ENCODE data around the gene GABARAP.

The GABARAP gene

GRCh38 chr17:7242717-7243452 is 636 bp upstream of the GABARAP start (continued):
- TF ChIP-seq ZFP41 (tag by site-specific recombination; IDR thresholded peaks at IDR 0.05; ENCODE audit: borderline replicate concordance): no peak
- TF ChIP-seq ZNF155 (tag by site-specific recombination; IDR thresholded peaks at IDR 0.05): no peak
- peak; percentile 95 for TF ChIP-seq SP2 (tag by site-specific recombination; IDR thresholded peaks at IDR 0.05)
- no peak for TF ChIP-seq SETDB1 (IDR thresholded peaks at IDR 0.05; ENCODE audit: insufficient read length, low read length)
- TF ChIP-seq ZNF121 (tag by site-specific recombination; IDR thresholded peaks at IDR 0.05): no peak; the same call in 1 of the 2 replicates
- TF ChIP-seq ZNF621 (tag by site-specific recombination; IDR thresholded peaks at IDR 0.05): no peak
- no peak for TF ChIP-seq MYNN (tag by site-specific recombination; IDR thresholded peaks at IDR 0.05; ENCODE audit: borderline replicate concordance)
- TF ChIP-seq RBAK (tag by site-specific recombination; IDR thresholded peaks at IDR 0.05): no peak
- peak; percentile 86 for TF ChIP-seq ZFP69B (tag by site-specific recombination; IDR thresholded peaks at IDR 0.05)
- TF ChIP-seq PRDM6 (tag by site-specific recombination; IDR thresholded peaks at IDR 0.05): no peak
- TF ChIP-seq, protein P1, sequence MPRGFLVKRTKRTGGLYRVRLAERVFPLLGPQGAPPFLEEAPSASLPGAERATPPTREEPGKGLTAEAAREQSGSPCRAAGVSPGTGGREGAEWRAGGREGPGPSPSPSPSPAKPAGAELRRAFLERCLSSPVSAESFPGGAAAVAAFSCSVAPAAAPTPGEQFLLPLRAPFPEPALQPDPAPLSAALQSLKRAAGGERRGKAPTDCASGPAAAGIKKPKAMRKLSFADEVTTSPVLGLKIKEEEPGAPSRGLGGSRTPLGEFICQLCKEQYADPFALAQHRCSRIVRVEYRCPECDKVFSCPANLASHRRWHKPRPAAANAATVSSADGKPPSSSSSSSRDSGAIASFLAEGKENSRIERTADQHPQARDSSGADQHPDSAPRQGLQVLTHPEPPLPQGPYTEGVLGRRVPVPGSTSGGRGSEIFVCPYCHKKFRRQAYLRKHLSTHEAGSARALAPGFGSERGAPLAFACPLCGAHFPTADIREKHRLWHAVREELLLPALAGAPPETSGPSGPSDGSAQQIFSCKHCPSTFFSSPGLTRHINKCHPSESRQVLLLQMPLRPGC (tag by site-specific recombination; IDR thresholded peaks at IDR 0.05): peak; percentile 97
- TF ChIP-seq ZNF560 (tag by site-specific recombination; IDR thresholded peaks at IDR 0.05; ENCODE audit: borderline replicate concordance): no peak
- TF ChIP-seq, protein P2, sequence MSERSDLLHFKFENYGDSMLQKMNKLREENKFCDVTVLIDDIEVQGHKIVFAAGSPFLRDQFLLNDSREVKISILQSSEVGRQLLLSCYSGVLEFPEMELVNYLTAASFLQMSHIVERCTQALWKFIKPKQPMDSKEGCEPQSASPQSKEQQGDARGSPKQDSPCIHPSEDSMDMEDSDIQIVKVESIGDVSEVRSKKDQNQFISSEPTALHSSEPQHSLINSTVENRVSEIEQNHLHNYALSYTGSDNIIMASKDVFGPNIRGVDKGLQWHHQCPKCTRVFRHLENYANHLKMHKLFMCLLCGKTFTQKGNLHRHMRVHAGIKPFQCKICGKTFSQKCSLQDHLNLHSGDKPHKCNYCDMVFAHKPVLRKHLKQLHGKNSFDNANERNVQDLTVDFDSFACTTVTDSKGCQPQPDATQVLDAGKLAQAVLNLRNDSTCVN (tag by site-specific recombination; optimal IDR thresholded peaks at IDR 0.05): peak; percentile 46
- peak; percentile 78 for TF ChIP-seq CTCF (tag by site-specific recombination; IDR thresholded peaks at IDR 0.05)
- no peak for TF ChIP-seq ZNF670 (tag by site-specific recombination; IDR thresholded peaks at IDR 0.05; ENCODE audit: low read depth)
- TF ChIP-seq TRIM28 (IDR thresholded peaks at IDR 0.05; ENCODE audit: borderline replicate concordance, low read length): no peak
- TF ChIP-seq BCL11A (tag by site-specific recombination; IDR thresholded peaks at IDR 0.05; ENCODE audit: low read depth): peak; percentile 83
- TF ChIP-seq ZFP37 (tag by site-specific recombination; IDR thresholded peaks at IDR 0.05): peak; percentile 85; the same call in 1 of the 2 replicates
- peak; percentile 70; the same call in 1 of the 2 replicates for TF ChIP-seq ZNF423 (tag by site-specific recombination; IDR thresholded peaks at IDR 0.05)
- no peak for TF ChIP-seq ZNF311 (tag by site-specific recombination; IDR thresholded peaks at IDR 0.05; ENCODE audit: borderline replicate concordance)
- TF ChIP-seq ZNF362 (tag by site-specific recombination; IDR thresholded peaks at IDR 0.05): no peak
- TF ChIP-seq KLF1 (tag by site-specific recombination; IDR thresholded peaks at IDR 0.05): peak; percentile 95
- TF ChIP-seq ZNF146 (tag by site-specific recombination; IDR thresholded peaks at IDR 0.05): peak; percentile 93
- no peak for TF ChIP-seq ZNF175 (tag by site-specific recombination; IDR thresholded peaks at IDR 0.05)
- TF ChIP-seq ZNF24 (tag by site-specific recombination; IDR thresholded peaks at IDR 0.05): peak; percentile 98
- TF ChIP-seq ZNF48 (tag by site-specific recombination; IDR thresholded peaks at IDR 0.05): no peak
- TF ChIP-seq KLF8 (tag by site-specific recombination; IDR thresholded peaks at IDR 0.05): peak; percentile 100
- TF ChIP-seq ZNF530 (tag by site-specific recombination; IDR thresholded peaks at IDR 0.05; ENCODE audit: low read depth): no peak
- TF ChIP-seq ZNF266 (tag by site-specific recombination; IDR thresholded peaks at IDR 0.05; ENCODE audit: low read depth): no peak; the same call in 1 of the 2 replicates
- peak; percentile 55; the same call in 1 of the 2 replicates for TF ChIP-seq ZNF18 (tag by site-specific recombination; IDR thresholded peaks at IDR 0.05)
- TF ChIP-seq ZNF544 (tag by site-specific recombination; IDR thresholded peaks at IDR 0.05): no peak
